ENCODE results near the gene SPOP. TPM values are rescaled to one million over a fixed set of nuclear protein-coding genes. Genes with fewer than 3 reads are reported as not detected.
A peak's percentile ranks its signal among the peaks of the same experiment; 100 is the strongest.
"Not testable (repeated sequence)": the region's sequence is repeated elsewhere in the genome, so short reads cannot be mapped to it uniquely, and the experiment has no call there.

The SPOP gene
- total RNA-seq: 100 to 1,000 TPM in 2 of 4 donors, 10 to 100 TPM in 2; 44.3 to 147 (median 99.0) TPM

GRCh38 chr17:49677933-49678847, at the start of gene SPOP:
SPOP (minus strand) TSS chr17:49678097; CDS start chr17:49622810, 55,287 bp downstream.
- Histone ChIP-seq H3K4me1 (peaks cover 5 to 9% of the 10 kb centered on the region in 2 donors), H3K36me3 (no peaks in the 10 kb centered on the region), H3K9me3 (no peaks in the 10 kb centered on the region), H3K27ac (peak within 1 kb of the TSS; percentile 99 to 100), H3K4me3 (peak within 1 kb of the TSS; percentile 83 to 95), H3K27me3 (no peaks in the 10 kb centered on the region)
- TF ChIP-seq CTCF (IDR thresholded peaks at IDR 0.05) (no peak), POLR2A (IDR thresholded peaks at IDR 0.05) (peak; percentile 75 to 76)
- peak; percentile 99 for DNase-seq
- intact Hi-C loops (cut with DNase I; ENCODE audit: low total_unique reads): no loop called here

GRCh38 chr17:49727380-49727779, 49.5 kb upstream of the SPOP start:
- Histone ChIP-seq H3K27me3 (no peaks in the 10 kb centered on the region), H3K4me1 (peaks cover 25 to 33% of the 10 kb centered on the region in 2 donors), H3K36me3 (no peaks in the 10 kb centered on the region), H3K27ac (no peak overlapping the region), H3K9me3 (no peaks in the 10 kb centered on the region), H3K4me3 (no peak overlapping the region)
- intact Hi-C loops (cut with DNase I; ENCODE audit: low total_unique reads): no loop called here
- no peak for TF ChIP-seq POLR2A (IDR thresholded peaks at IDR 0.05)
- TF ChIP-seq CTCF (IDR thresholded peaks at IDR 0.05): no peak
- no peak for DNase-seq

- no peaks in the 10 kb centered on the region for H3K27me3 ChIP-seq
- H3K9me3 ChIP-seq: no peaks in the 10 kb centered on the region
- no peak overlapping the region for H3K4me3 ChIP-seq
- no peak for DNase-seq
- H3K36me3 ChIP-seq: no peaks in the 10 kb centered on the region
- TF ChIP-seq POLR2A (IDR thresholded peaks at IDR 0.05) (no peak), CTCF (IDR thresholded peaks at IDR 0.05) (no peak)
- H3K4me1 ChIP-seq: peaks cover 22 to 29% of the 10 kb centered on the region in 2 donors
- peak overlapping the region; percentile 44 to 82 for H3K27ac ChIP-seq
- intact Hi-C loops (cut with DNase I; ENCODE audit: low total_unique reads): no loop called here
Measured at GRCh38 chr17:49725452-49726130, 47.7 kb upstream of the SPOP start.

- H3K27me3 ChIP-seq, DNase-seq, H3K36me3 ChIP-seq, H3K9me3 ChIP-seq, H3K4me3 ChIP-seq: not testable (repeated sequence)
- Histone ChIP-seq H3K4me1 (peaks cover 18 to 23% of the 10 kb centered on the region in 2 donors), H3K27ac (peak overlapping the region; percentile 82 to 84)
- intact Hi-C loops (cut with DNase I; ENCODE audit: low total_unique reads): loop anchor here (5.0 kb wide), 1 partner anchor 58 kb away; no protein-coding TSS in a partner anchor
Measured at GRCh38 chr17:49724552-49724951, 46.7 kb upstream of the SPOP start.

- H3K36me3 ChIP-seq: no peaks in the 10 kb centered on the region
- no peaks in the 10 kb centered on the region for H3K9me3 ChIP-seq
- TF ChIP-seq POLR2A (IDR thresholded peaks at IDR 0.05): peak in 1 of 2 donors; percentile 13
- no peak for TF ChIP-seq CTCF (IDR thresholded peaks at IDR 0.05)
- no peaks in the 10 kb centered on the region for H3K27me3 ChIP-seq
- peaks cover 15 to 18% of the 10 kb centered on the region in 2 donors for H3K4me1 ChIP-seq
- H3K4me3 ChIP-seq: no peak overlapping the region
- intact Hi-C loops (cut with DNase I; ENCODE audit: low total_unique reads): loop anchor here (5.0 kb wide), 1 partner anchor 59 kb away; no protein-coding TSS in a partner anchor
- DNase-seq: peak; percentile 88 to 91
- peak overlapping the region; percentile 82 to 84 for H3K27ac ChIP-seq
Measured at GRCh38 chr17:49723423-49723822, 45.5 kb upstream of the SPOP start.
